Fibroblast of upper back skin (primary cell): ENCODE data around the gene CABCOCO1.
A peak's percentile ranks its signal among the peaks of the same experiment; 100 is the strongest.

Experiments
- DNase-seq: peaks from one replicate; pipeline ENCODE4 v3.0.0-alpha.2; 2013

Gene CABCOCO1

GRCh38 chr10:61662794-61663259 lies at the start of gene CABCOCO1:
Gene CABCOCO1, plus strand, starts transcription at chr10:61662929. Its CDS starts 44 bp downstream, at chr10:61662973.
- DNase-seq, result peak; percentile 61

- DNase-seq, result no peak
Measured at GRCh38 chr10:61613665-61614064, 49.1 kb upstream of the CABCOCO1 start.

- DNase-seq, result no peak
Measured at GRCh38 chr10:61616611-61617010, 46.1 kb upstream of the CABCOCO1 start.

- DNase-seq, result no peak
Measured at GRCh38 chr10:61617180-61617579, 45.5 kb upstream of the CABCOCO1 start.

GRCh38 chr10:61617586-61617985 lies 45.1 kb upstream of the CABCOCO1 start:
- no peak for DNase-seq

- peak; percentile 44 for DNase-seq
Measured at GRCh38 chr10:61618388-61618961, 44.3 kb upstream of the CABCOCO1 start.

- no peak for DNase-seq
Measured at GRCh38 chr10:61620506-61620905, 42.2 kb upstream of the CABCOCO1 start.

- no peak for DNase-seq
Measured at GRCh38 chr10:61621605-61622051, 41.1 kb upstream of the CABCOCO1 start.

- DNase-seq, result no peak
Measured at GRCh38 chr10:61623161-61623560, 39.6 kb upstream of the CABCOCO1 start.

- no peak for DNase-seq
Measured at GRCh38 chr10:61626209-61626608, 36.5 kb upstream of the CABCOCO1 start.

GRCh38 chr10:61627266-61627665 lies 35.5 kb upstream of the CABCOCO1 start:
- peak; percentile 63 for DNase-seq

GRCh38 chr10:61628151-61628874 lies 34.4 kb upstream of the CABCOCO1 start:
- peak; percentile 88 for DNase-seq

- peak; percentile 95 for DNase-seq
Measured at GRCh38 chr10:61628875-61629513, 33.7 kb upstream of the CABCOCO1 start.

GRCh38 chr10:61629576-61629975 lies 33.2 kb upstream of the CABCOCO1 start:
- DNase-seq, result no peak

- no peak for DNase-seq
Measured at GRCh38 chr10:61632057-61632670, 30.6 kb upstream of the CABCOCO1 start.

- peak; percentile 63 for DNase-seq
Measured at GRCh38 chr10:61633665-61634064, 29.1 kb upstream of the CABCOCO1 start.

GRCh38 chr10:61634746-61635145 lies 28.0 kb upstream of the CABCOCO1 start:
- DNase-seq, result peak; percentile 68

- DNase-seq, result no peak
Measured at GRCh38 chr10:61635471-61635870, 27.3 kb upstream of the CABCOCO1 start.

- peak; percentile 88 for DNase-seq
Measured at GRCh38 chr10:61635932-61636331, 26.8 kb upstream of the CABCOCO1 start.

- no peak for DNase-seq
Measured at GRCh38 chr10:61639952-61640351, 22.8 kb upstream of the CABCOCO1 start.

- no peak for DNase-seq
Measured at GRCh38 chr10:61640856-61641255, 21.9 kb upstream of the CABCOCO1 start.

GRCh38 chr10:61642150-61642571 lies 20.6 kb upstream of the CABCOCO1 start:
- no peak for DNase-seq

- peak; percentile 85 for DNase-seq
Measured at GRCh38 chr10:61642676-61643075, 20.1 kb upstream of the CABCOCO1 start.
